ENCODE results near the gene NEGR1.

The NEGR1 gene

DNA sequence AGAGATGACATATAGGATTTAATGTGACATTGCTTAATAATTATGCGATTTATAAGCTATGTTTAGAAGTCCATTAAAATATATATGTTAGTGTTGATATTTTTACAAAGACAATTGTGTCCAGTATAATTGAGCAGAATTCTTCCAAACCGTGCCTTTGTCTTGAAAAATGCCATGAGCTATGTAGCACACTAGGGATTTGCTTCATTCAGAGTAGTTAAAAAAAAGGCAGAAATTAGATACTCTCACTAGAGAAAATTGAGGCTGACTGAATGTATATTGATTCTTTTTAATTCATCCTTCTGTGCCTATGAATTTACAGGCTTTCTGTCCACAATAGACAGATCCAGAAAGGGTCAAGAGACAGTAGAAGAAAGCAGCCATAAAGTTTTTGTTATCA, 429.0 kb downstream of the NEGR1 start:
- no peak for DNase-seq (ENCODE audit: low read depth in 2 of 2)

DNA sequence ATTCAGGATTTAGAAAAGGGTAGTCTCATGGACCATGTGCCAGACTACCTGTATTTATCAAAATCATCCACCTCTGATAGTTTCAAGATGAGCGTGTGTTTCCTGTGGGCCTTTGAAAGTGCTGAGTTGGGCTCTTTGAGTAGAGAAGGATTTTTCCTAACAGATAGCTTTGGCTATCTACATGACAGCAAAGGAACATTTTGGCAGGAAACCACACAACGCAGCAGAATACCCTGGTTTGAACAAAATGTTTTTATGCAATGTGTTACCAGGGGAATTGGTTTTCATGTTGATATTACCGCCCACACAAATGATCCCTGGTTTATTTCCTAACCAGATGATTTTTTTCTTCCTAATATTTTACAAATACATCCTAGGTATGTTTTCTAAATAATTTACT, 431.4 kb downstream of the NEGR1 start:
- no peak for DNase-seq (ENCODE audit: low read depth in 2 of 2)

DNA sequence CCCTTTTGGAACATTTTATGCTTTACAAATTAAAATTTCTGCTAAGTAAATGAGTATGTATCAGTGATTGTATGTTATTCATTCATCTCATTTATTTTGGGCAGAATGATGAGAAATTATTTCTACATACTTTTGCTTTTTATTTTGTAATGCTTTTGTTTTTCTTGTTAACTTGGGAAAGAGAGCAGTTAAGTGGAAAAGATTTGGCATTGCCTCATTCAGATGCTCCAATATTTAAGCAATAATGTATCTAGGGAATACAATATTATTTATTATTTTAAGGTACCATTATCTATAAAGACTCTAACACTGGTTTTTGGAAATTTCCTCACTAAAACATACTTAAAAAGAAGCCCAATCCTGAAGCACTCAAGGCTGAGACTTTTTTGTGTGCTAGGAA, 431.8 kb downstream of the NEGR1 start:
- DNase-seq (ENCODE audit: low read depth in 2 of 2) = no peak

DNA sequence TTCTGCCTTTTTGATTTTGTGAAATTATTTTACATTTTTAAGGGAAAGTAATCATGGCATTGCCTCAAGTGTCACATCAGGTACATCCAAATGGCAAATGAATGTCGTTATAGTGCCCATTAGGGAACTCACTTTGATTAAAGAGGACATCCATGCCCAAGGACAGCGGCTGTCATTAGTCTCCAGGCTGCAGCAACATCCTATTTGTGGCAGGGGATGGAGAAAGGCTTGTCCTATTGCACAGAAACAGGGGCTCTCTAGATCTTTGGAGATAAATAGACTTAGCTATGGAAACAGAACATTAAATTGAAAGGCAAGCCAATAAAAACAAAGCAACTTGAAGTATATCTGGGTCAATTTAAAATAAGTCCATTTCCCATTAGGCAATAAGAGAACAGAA, 439.3 kb downstream of the NEGR1 start:
- DNase-seq (ENCODE audit: low read depth in 2 of 2) = no peak

DNA sequence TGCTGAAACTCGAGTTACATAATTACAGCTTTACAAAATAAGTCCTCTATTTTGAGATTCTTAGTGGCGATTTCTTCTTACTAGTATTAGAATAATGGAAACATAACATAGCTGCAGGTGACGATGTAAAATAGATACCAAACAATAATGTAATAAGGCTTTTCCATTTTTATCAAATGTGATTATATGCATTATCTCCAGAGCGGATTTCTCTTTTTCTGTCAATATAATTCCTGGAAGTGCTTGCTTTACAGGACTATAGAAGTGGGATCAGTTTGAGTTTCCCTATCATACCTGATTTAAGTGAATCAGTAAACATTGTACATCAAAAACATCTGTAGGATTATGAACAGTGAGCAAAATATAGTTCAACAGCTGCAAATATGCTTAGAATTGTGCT, 442.5 kb downstream of the NEGR1 start:
- no peak for DNase-seq (ENCODE audit: low read depth in 2 of 2)

DNA sequence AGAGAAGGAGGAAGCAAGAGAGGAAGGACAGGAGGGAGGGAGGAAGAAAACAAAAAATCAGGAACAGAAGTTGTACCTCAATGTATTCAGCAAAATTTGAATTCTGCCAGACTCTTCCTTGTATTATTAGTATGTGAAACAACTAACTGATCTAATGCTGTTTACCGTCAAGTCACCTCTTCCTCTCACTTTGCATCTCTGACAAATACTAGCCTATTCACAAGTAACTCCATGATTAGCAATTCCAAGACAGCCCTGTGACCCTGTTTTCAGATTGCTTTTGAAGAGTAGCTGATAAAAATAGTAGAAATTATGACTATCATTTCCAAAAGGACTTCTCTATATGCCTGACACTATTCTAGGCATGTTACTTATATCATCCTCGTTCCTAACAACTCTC, 445.4 kb downstream of the NEGR1 start:
- DNase-seq (ENCODE audit: low read depth in 2 of 2) = no peak

DNA sequence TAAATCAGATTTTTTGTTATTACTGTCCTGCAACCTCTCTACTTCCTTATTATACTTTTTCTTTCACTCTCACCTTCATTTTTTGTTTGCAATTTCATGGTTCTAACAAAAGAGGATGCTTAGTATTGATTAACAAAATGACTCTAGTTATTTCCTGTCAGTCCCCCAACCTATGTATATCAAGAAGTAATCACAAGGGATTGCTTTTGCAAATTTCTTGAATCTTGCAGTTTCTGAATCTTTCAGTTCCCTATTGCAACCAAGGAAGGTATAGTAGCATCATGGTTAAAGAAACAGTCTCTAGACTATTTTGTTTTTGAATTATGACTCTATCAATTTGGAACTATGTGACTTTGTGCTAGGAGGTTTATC, 446.9 kb downstream of the NEGR1 start:
- no peak for DNase-seq (ENCODE audit: low read depth in 2 of 2)

DNA sequence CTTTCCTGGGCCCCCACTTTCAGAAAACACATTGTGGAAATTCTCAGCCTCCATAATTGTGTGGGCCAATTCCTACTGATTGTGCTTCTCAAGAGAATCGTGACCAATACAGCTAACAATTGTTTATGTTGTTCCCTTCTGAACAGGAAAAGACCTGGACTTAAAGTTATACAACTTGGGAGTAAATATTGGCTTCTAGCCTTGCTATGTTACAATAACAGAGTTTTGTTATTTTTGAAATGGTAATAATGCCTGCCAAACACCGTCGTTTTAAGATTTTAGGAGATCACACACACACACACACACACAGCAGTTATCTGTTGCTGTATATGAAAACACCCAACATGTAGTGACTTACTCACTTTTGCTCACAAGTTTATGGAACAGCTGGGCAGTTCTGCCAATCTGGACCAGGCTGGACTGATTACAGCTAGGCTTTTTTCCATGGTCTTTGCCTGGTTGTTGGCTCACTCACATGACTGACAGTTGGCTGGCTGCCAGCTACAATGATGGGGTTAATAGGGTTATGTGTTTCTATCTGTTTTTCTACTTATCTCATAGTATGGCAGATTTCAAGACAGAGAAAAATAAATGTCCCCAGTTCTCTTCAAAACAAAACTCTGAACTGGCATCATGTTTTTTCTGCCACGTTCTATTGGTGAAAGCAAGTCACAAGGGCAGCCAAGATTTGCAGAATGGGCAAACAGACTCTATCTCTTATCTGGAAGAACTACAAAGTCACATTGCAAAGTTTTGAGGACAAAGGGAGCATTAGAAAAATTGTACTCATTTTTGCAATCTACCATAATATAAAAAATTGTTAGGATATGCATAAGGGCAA, 447.5 kb downstream of the NEGR1 start:
- DNase-seq (ENCODE audit: low read depth in 2 of 2) = no peak

DNA sequence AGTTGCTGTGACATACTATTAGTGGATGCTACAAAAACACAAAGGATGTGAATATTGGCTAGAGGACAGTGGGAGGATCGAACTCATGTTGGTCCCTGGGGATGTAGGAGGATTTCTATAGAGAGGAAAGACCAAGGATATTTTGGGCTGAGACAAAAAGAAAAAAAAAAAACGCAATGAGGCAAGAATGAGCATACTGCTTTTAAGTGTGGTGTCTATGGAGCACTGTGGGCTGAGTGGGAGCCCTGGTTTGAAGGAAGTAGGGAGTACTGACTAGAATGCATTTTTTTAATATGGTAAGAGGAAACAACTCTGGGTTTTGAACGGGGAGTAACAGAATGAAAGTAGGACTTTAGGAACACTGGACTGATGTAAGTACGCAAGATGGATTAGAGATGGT, 450.7 kb downstream of the NEGR1 start:
- DNase-seq (ENCODE audit: low read depth in 2 of 2) = no peak

DNA sequence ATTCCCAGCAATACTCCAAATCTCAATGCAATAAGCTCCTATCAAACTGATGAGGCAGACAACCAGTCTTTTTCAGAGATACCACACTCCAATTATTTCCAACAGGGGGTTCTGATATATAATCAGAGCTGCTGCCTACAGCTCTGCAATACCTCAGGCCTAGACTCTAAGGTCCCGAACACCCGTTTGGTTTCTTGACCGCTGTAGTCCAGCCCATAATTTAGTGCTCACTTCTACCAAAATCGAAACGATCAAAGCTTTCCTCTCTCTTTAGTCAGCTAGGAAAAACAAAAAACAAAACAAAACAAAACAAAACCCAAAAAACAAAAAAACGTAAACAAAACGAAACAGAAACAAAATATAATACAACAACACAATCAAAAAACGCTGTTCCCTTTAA, 453.0 kb downstream of the NEGR1 start:
- no peak for DNase-seq (ENCODE audit: low read depth in 2 of 2)

DNA sequence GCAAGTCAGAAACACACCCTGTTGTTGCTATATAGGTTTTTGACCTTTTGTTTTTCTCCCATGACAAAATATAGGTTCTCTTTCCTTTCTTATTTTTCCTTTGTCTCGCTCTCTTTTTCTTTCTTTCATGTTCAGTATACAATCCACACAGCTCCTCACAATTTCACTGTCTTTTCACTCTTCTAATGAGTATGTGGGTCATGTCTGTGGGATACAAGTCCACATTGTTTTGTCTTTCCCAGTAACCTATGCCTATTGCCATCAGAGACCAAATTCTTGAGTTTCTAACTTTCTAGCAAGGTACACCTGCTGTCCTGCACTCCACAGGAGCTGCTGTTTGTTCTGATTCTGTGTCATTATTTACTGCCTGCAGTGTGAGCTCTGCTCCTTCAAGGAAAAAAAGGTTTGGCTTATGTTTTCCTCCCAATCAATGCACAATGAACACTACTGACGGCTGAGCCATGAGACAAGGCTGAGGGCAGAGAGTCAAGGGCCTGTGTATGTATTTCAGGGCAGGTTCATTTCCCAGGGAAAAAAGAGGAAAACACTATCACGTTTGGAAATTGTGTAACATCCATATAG, 453.8 kb downstream of the NEGR1 start:
- no peak for DNase-seq (ENCODE audit: low read depth in 2 of 2)

DNA sequence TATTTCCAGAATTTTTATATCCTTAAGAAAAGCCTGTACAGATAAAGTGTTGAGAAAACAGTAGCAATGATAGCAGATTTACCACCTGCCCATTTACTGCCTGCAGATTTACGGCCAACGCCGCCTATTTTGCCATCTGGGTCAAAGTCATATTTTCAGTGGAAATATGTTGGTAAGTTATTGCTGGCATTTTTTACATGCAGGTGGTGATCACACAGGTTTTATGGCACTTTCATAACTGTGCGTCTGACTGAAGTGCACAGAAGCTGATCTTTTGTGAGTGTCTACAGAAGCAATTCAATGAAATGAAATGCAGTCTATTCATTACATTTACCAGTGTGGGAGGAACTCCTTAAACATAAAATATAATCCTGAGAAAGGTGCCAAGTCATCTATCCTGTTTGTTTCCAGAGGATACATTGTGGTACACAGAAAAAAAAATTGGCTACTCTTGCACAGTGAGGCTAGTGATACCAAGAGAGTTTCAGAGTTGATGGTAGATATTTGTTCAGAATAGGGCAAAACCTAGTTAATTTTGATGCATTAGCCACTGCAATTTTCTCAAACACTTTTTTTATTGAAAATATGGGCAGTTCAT, 458.5 kb downstream of the NEGR1 start:
- DNase-seq (ENCODE audit: low read depth in 2 of 2) = no peak

DNA sequence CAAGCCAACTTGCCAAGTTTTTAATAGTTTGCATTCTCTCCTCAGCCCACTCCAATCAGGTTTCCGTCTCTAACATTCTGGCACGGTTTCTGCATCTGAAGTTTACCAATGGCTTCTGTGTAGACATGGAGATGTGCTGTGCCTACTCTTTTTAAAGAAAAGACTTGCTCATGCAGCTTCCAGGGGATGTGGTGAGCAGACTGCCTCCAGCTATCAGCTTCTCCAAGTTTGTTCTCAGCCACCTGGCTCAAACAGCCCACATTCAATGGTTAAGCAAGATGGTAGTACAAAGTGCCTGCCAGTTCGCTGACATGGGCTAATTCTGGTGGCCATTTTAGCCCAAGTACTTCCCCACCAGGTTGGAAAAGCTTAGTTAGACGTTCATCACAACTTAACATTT, 465.3 kb downstream of the NEGR1 start:
- no peak for DNase-seq (ENCODE audit: low read depth in 2 of 2)

DNA sequence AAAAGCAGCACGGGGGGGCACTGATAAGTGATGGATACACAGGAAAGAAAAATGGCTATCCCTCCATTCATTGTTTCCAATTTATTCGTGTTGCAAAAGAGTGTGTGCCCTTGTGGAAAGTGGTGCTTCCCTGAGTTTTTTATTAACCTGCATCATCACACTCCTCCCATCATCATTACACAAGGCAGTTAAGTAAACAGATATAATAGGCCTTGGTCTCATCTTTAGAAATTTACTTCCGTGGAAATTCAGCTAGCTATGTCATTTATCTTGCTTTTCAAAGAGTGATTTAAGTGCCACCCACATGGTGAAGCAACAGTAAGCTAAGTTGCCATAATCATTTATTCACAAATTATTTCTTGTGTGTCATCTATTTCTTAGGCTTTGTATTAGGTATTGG, 473.3 kb downstream of the NEGR1 start:
- DNase-seq (ENCODE audit: low read depth in 2 of 2) = no peak

DNA sequence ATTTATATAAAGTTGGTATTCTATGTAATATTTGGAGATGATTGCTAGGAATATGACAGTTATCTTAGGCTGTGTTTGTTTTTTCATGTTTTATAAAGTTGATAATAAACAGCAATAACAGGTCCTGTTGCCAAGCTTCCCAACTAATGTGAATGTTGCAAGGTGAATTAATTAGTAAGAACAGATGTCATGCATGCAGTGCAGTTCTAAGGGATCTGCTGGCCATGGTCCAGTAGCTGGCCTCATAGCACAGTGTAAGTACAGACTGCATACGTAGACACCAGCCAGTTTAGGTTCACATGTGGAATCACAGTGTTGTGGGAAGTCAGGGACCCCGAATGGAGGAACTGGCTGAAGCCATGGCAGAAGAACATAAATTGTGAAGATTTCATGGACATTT, 478.2 kb downstream of the NEGR1 start:
- DNase-seq (ENCODE audit: low read depth in 2 of 2) = no peak

DNA sequence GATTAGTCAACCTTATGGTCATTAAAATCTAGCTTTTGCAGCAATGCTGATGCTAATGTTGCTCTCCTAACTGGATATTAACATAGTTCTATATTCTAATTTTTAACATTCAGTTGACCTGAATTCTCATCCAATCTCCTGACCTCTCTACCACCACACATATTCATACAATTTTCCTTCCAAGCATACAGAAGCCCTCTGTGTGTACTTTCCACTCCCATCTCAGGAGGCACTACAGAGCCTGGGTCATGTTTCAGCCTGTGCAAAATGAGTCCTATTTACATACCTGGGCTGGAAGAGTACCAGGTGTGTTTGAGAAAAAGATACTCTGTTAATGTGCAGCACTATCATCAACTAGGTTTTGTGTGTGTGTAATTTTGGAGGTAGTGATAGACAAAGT, 486.3 kb downstream of the NEGR1 start:
- no peak for DNase-seq (ENCODE audit: low read depth in 2 of 2)

DNA sequence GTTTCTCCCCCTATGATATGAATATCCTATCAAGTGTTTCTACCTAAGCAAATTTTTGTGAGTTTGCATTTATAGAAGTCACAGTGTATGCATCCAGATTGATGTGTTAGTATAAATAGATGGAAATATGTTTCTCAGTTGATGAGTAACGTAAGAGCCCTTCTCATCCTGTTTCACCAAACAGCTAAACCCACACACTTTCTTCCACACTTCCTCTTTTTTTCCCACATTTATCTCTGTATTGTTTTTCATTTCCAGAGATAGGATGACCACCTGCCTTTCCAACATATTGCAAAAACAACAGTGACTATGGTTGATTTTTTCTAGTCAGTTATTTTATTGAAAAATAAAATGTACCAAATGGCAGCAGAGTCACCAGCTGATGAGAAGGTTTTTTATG, 490.1 kb downstream of the NEGR1 start:
- DNase-seq (ENCODE audit: low read depth in 2 of 2) = no peak

DNA sequence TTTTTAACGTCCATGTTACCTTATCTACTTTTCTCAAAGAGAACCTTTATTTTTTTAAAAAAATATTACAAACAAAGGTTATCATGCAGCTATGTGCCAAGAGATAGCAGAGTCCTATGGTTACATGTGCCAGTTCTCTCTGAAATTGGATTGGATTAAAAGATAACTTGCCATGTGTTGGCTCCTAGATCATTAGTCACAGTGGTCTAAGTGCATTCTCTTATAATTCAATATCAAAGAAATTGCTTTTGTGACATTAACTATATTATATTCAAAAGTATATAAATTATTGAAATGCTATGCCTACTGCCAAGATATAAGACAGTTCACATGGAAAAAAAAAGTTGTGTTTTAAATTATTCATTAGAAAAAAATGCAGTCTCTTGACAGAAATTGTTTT, 494.2 kb downstream of the NEGR1 start:
- no peak for DNase-seq (ENCODE audit: low read depth in 2 of 2)

DNA sequence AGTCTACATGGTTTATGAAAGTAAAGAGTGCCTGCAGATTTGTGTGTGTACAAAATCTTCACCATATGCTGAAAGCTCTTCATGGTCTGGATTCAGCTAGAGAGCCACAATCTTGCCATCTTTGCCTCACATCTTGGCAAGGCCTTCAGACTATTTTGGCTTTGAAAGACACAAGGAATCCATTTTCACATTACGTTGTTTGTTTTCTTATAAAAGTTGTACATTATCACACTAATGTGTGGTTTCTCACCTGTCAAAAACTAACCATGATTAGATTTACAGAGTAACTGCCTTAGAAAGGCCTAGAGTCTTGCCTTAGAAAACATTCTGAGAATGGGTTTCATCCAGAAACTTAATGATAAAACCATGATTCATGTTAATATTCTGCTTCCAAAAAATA, 494.6 kb downstream of the NEGR1 start:
- no peak for DNase-seq (ENCODE audit: low read depth in 2 of 2)

DNA sequence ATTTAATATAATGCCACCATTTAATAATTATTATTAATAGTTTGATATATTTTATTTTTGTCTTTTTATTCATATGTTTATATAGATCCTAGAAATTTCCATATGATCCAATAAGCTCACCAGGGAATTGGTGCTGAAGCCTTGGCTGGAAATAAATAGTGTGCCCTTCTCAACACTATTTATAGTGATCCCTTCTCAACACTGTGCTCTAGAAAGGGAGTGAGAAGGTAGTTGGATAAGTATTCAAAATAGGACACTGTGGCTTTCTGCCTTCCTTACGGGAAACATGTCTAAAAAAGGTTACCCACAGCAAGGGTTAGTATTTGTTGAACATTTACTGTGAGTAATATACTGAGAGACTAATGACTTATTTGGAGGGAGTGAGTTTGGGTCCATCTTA, 496.1 kb downstream of the NEGR1 start:
- DNase-seq (ENCODE audit: low read depth in 2 of 2) = no peak

DNA sequence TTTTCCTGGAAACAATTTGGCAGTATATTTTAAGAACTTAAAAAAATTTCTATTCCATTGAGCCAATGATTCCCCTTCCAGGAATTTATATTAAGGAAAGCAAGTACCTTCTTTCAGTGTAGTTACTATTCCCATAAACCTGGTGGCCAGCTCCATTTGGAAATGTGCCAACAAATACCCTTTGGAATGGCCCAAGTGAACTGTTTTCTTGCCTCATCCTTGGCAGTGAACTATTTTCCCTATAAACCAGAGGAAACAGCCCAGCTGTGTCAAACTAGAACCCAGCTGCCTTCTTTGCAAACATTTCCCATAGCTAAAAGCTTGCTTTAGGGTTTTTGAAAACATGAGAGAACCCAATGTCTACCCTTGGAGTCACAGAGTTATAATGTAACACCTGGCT, 496.9 kb downstream of the NEGR1 start:
- DNase-seq (ENCODE audit: low read depth in 2 of 2) = no peak

DNA sequence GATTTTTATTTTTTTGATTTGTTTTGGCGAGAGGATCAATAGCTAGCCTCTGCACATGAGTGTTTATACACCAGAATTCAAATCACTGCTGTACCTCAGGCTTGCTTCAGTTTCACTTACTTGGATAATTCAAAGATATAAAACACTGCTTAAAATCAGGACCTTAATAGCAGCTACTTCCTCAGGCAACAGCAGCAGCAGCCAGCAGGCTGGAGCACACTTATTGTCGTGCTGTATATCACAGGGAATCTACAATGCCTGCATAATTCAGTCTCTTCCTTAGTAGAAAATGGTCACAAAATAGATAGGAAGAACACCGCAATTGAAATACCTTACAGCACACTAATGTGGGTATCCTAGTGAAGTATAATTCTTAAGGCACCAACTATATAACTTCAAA, 497.3 kb downstream of the NEGR1 start:
- no peak for DNase-seq (ENCODE audit: low read depth in 2 of 2)

DNA sequence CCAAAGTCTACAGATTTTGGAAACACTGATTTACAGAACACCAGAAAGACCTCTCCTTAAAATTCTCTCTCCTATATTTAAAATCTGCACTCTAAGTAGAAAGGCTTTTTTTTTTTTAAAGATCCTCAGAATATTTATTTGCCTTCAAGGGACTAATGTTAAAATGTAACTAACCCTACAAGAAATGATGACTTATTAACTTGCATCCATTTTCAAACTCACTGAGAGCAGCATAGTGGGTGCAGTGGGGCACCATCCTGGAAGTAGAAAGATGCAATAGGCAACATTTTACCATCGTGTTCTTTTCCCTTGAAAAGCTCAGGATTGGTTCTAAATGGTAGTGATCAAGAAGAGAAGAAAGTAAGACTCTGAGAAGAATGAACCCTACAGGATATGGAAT, 498.1 kb downstream of the NEGR1 start:
- no peak for DNase-seq (ENCODE audit: low read depth in 2 of 2)

DNA sequence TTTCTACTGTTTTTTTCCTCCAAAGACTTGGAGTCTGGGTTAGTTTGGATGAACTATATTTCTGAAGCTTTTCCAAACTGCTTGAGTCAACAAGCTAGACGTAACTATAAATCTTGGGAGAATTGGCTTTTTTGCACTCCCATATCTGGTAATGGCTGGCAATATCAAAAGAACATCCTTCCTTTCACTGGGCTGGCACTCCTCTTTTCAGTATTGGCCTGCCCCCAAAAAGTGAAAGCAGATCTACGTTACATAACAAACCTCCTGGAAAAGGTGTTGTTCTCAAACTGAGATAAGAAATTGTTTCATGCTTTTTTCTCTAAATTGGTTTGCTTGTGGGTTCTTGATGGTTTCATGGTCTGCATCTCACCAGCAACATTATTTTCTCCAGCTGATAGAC, 499.3 kb downstream of the NEGR1 start:
- no peak for DNase-seq (ENCODE audit: low read depth in 2 of 2)
